HL-60/S4 (cell line): ENCODE data around the gene B4GALNT2.
"Not testable (repeated sequence)": the region's sequence is repeated elsewhere in the genome, so short reads cannot be mapped to it uniquely, and the experiment has no call there.

Experiments
- in situ Hi-C: fragments of 300-500 bp; cut with MboI; formaldehyde crosslinking; loops from 2 replicates; pipeline ENCODE4 v1.14.3; 2022; ENCODE audit warnings: low sequenced_read_pairs

Gene B4GALNT2

GRCh38 chr17:49120166-49120565 lies 12.4 kb upstream of the B4GALNT2 start:
- in situ Hi-C loops = no loop called here

- in situ Hi-C loops = no loop called here
Measured at GRCh38 chr17:49121696-49122292, 10.8 kb upstream of the B4GALNT2 start.

- in situ Hi-C loops = no loop called here
Measured at GRCh38 chr17:49122566-49122965, 10.0 kb upstream of the B4GALNT2 start.

GRCh38 chr17:49123061-49123460 lies 9.5 kb upstream of the B4GALNT2 start:
- in situ Hi-C loops = no loop called here

GRCh38 chr17:49125449-49125848 lies 7.1 kb upstream of the B4GALNT2 start:
- in situ Hi-C loops = no loop called here

- in situ Hi-C loops = not testable (repeated sequence)
Measured at GRCh38 chr17:49126183-49126859, 6.2 kb upstream of the B4GALNT2 start.

- in situ Hi-C loops = not testable (repeated sequence)
Measured at GRCh38 chr17:49129359-49129950, 3.1 kb upstream of the B4GALNT2 start.

- in situ Hi-C loops = no loop called here
Measured at GRCh38 chr17:49130891-49131290, 1.7 kb upstream of the B4GALNT2 start.

GRCh38 chr17:49132317-49132698 lies 261 bp upstream of the B4GALNT2 start:
- in situ Hi-C loops = no loop called here

GRCh38 chr17:49136335-49136734 lies 3.8 kb downstream of the B4GALNT2 start:
- in situ Hi-C loops = no loop called here

- in situ Hi-C loops = not testable (repeated sequence)
Measured at GRCh38 chr17:49145654-49146053, 13.1 kb downstream of the B4GALNT2 start.

- in situ Hi-C loops = no loop called here
Measured at GRCh38 chr17:49146620-49147306, 14.2 kb downstream of the B4GALNT2 start.

GRCh38 chr17:49148171-49148570 lies 15.6 kb downstream of the B4GALNT2 start:
- in situ Hi-C loops = no loop called here

- in situ Hi-C loops = no loop called here
Measured at GRCh38 chr17:49151996-49152395, 19.4 kb downstream of the B4GALNT2 start.

- in situ Hi-C loops = no loop called here
Measured at GRCh38 chr17:49156256-49156655, 23.7 kb downstream of the B4GALNT2 start.

- in situ Hi-C loops = no loop called here
Measured at GRCh38 chr17:49157784-49158183, 25.2 kb downstream of the B4GALNT2 start.

- in situ Hi-C loops = no loop called here
Measured at GRCh38 chr17:49162866-49163265, 30.3 kb downstream of the B4GALNT2 start.

GRCh38 chr17:49165143-49165542 lies 32.6 kb downstream of the B4GALNT2 start:
- in situ Hi-C loops = no loop called here

GRCh38 chr17:49168706-49169105 lies 36.1 kb downstream of the B4GALNT2 start:
- in situ Hi-C loops = no loop called here

- in situ Hi-C loops = loop anchor here (10.0 kb wide), 1 partner anchor 115 kb away; no protein-coding TSS in a partner anchor
Measured at GRCh38 chr17:49170216-49170615, 37.6 kb downstream of the B4GALNT2 start.

- in situ Hi-C loops = loop anchor here (10.0 kb wide), 1 partner anchor 114 kb away; no protein-coding TSS in a partner anchor
Measured at GRCh38 chr17:49170711-49171110, 38.1 kb downstream of the B4GALNT2 start.

GRCh38 chr17:49175978-49176377 lies 43.4 kb downstream of the B4GALNT2 start:
- in situ Hi-C loops = loop anchor here (10.0 kb wide), 1 partner anchor 109 kb away; no protein-coding TSS in a partner anchor
